Glomerular endothelial cell (primary cell): ENCODE measurements around the gene FCAMR. TPM values are rescaled to one million over a fixed set of nuclear protein-coding genes. Genes with fewer than 3 reads are reported as not detected.

ENCODE experiments used
- DNase-seq: peaks from one replicate; pipeline ENCODE4 v3.0.0-alpha.2; 2011; ENCODE audit warnings: low read depth, low spot score; ENCODE audit errors: extremely low read depth
- total RNA-seq: library from RNA; depleted of rRNA; stranded (reverse); fragments of >200 nt; gene quantifications from 2 replicates; pipeline ENCODE4 v1.2.3, GENCODE V29; 2015

Gene FCAMR
- total RNA-seq, 1 donor from 2014 or later, result not detected

DNA sequence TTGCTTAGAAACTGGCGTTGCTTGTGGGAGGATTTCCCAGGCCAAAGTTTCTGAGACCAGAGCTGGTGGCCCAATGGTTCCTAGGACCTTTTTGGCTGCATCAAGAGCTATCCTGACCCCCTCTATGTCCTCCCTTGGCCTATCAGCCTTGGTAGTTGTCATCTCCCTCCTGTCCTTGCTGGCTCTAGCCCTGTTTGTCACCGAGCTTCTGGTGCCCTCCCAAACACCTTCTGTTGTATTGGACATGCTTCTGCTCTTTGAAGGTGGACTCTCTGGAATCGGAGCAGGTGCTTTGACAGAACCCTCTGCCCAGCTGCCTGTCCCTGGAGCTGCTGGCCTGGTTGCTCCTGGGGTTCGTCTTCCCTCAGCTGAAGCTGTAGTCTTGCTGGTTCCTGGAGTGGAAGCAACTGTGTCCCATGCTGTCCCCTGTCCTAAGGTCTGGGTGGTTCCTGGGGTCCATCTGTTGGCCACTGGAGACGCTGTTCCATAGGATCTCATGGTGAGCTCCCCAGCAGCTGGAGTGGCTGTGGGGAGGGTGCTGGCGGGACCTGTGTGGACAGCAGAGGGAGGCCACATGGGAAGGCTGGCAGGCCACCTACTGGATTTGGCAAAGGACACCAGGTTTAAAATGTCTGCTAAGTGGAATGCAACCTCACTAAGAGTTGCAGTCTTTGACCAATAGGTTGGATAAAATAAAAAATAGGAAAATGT, 9.4 kb downstream of the FCAMR start:
- DNase-seq, result no peak

DNA sequence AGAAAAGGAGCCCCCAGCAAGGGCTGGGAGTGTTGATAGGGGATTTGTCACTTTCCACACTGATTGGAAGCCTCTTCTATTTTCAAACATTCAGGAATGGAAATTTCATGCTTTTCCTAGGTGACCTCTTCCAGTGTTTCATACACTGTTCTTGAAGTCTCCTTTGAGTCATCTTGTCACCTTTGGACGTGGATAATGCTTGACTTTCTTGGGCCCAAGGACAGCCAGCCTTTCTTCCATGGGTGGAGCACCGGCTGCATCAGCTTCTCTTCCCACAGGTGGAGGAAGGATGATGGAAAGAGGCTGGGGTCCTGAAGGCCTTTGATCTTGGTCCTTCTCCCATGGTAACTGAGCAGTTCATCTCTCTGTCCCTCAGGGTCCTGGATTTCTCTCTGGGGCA, 12.1 kb downstream of the FCAMR start:
- no peak for DNase-seq

DNA sequence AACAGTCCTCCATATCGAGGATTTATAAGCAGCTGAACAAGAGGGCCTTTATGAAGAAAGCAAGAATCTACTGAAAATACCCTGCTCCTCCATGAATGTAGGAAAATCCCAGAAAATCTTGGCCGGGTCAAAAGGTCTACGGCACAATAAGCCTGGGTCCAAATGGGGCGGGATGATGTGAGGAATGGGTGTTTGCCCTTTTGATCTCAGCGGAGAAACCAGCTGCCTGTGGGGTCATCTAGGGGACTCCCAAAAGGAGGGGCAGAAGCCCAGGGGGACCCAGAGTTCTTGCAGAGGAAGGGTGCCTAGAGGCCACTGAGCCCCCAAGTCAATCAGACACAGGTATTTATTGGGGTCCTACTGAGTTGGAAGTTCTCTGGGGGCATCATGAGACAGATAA, 12.6 kb downstream of the FCAMR start:
- no peak for DNase-seq

DNA sequence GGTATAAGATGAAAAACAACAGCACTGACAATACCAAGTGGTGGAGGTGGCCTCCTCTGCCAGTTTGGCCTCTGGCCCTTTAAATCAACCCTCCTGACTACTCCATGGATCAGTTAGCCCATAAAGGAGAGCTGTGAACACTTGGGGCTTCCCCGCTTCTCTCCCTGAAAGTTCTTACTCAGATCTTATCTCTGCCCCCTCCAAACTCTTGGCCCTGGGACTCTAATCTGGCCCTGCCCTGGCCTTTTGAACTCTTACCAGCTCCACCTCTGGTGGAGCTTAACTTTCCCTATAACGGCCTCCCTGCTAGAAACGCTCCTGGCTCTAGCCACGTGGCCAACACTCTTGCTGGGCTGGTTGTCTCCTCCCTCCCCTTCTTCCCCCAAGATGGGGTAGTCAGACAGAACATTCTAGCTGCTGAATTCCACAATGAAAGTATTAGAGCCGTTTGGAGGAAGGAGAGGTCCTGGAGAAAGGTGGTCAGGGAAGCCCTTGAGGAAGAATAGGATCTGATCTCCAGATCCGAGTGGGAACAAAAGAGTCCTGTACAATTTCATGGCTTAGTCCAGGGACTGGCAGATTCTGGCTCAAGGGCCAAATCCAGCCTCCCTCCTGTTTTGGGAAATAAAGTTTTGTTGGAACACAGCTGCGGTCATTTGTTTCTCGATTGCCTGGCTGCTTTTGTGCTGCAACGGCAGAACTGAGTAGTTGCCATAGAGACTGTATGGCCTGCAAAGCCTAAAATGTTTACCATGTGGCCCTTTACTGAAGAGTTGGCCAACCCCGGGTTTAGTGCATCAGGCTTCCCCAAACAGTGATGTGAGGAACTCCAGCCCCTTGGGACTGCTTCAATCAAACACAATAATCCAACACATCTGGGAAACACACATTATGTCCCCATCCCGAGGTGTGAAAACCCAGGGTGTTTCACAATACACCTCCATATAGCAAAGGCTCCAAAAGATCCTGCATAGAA, 14.5 kb downstream of the FCAMR start:
- no peak for DNase-seq

DNA sequence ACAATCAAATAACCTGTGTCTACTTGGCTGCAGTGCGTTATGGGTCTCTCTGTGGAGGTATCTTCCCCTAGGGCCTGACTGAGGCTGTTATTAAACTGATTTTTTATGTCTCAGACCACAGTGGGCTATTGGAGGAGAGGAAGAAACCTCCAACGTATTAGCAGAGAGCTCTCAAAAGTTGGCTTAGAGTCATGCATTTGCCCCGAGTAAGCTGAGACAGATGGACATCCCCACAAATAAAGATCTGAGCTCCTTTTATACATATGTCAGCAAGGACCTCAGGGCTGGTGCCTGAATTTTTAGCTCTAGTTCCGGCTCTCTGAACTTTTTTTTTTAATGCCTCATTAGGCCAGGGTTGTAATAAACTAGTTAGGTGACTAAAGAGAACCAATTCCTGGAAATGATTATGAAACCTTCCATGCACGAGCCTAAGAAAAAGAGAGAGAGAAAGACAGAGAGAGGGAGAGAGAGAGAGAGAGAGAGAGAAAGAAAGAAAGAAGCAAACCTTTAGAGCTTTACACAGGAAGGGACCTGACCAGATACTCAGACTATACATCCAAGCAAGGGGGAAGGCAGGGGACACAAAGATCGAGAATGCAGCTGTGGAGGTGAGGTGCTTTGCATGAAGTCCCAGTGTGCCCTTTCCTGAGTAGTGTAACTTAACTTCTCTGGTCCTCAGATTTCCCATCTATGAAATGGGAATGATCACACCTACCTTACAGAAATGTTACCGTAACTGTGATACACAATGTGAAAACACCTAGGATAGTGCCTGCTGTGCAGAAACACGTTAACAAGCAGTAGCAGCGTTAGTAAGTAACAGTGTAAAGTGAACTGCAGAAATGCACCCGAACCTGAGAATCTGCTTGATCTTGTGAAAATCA, 15.6 kb downstream of the FCAMR start:
- no peak for DNase-seq

DNA sequence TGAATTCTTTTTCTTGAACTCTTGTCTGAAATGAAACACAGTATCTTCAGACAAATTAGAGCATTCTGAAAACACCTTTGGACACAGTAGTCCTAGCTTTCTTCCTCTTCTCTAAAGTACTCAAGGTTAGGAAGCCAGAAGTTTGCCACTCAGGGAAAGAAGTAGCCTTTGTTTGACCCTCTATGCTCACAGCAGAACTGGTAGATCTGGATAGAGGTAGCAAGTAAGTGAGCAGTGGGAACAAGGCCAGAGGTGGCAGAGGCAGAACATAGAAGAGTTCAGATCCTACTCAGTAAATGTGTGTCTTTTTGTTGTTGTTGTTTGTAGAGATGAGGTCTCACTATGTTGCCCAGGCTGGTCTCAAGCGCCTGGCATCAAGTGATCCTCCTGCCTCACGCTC, 16.6 kb downstream of the FCAMR start:
- no peak for DNase-seq

DNA sequence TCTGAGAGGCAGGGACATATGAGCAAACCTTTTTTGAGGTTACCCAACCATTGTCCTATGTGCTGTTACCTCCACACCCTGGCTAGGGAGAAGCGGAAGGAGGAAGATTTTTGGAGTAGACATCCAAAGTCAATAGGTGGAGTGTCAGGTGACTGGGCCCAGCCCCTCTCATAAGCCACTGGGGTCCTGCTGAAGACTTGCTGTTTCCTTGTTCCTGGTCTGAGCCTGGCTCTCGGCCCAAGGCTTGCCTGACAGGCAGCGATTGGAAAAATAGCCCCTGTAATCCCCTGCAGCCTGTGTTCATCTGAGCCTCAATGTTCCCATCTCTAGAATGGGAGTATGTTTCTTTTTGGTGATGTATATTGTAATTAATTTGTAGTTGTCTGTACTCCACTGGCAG, 17.1 kb downstream of the FCAMR start:
- no peak for DNase-seq

DNA sequence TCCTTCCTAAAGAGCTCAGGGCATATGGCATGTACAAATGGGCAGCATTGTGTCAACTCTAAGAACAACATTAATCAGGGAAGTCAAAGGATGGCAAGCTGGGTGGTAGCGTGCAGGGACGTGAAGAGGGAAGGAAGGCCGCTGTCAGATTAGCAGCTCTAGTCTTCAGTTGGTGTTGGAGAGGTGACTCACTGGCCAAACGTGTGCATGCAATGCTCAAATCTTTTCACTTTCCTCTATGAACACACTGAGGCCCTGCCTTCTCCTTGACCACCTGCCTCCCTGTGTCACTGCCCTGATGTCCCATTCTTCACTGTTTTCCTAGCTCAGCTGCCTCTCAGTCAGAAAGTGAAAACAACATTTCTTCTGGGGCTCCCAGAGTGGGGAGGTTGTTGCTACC, 18.1 kb downstream of the FCAMR start:
- DNase-seq, result no peak

DNA sequence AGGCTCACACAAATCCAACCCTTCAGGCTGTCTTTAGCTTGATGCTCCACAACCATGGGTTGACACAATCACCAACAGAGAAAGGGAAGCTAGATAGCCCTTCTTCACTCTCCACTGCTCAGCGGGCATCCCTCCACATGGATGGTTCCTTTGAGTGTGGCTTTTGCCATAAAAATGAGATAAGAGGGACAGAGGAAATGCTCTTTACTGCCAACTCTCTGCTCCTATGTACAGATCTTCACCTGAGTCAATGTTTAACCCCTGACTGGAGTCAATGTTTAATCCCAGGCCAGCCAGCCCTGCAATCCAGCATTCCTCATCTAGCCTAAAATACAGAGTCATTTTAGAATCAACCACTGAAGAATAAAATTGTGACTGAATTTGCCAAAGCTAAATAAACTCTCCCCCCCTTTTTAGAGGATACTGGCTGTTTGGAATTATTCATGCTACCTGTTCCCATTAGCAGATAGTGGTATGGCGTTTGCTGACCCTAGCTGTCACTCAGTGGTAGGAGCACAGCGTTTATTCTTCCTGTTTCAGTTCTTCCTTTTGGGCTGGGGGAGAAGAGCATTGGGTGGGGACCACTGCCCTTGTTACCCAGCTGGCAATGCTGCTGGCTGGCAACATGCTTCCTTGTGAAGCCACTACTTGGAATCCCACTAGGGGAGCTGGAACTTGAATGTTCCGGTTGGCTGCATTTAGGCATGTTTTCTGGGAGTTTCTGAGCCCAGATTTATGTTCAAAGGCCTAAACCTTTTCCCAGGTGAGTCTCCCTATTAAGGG, 18.8 kb downstream of the FCAMR start:
- no peak for DNase-seq

DNA sequence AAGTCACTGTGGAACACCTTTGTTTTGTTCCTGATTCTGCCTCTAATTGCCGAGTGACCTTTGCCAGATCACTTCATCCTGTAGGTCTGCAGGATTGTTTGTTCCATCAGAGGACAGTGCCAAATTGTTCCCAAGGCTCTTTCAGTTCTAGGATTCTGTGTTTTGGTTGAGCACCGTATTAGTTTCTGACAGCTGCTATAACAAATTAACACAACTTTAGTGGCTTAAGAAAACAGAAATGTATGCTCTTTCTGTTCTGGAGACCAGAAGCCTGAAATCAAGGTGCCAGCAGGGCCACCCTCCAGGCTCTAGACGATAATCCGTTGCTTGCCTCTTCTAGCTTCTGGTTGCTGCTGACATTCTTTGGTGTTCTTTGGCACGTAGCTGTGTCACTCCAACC, 20.6 kb downstream of the FCAMR start:
- no peak for DNase-seq

DNA sequence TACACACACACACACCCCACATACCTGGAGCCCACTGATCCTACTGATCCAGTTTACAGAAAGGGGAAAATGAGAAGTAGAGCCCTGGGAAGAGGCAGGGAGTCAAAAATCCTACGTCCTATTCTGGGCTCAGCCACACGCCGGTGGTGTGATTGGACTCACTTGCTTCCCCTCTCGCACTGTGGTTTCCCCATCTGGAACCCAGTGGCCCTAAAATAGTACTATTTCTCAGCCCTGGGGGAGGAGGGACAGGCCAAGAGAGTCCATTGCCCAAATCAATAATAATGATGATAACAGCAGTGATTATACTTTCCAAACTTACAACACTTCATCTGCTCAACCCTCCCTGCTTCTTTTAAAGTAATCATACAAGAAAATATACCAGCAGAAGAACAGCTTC, 21.1 kb downstream of the FCAMR start:
- no peak for DNase-seq

DNA sequence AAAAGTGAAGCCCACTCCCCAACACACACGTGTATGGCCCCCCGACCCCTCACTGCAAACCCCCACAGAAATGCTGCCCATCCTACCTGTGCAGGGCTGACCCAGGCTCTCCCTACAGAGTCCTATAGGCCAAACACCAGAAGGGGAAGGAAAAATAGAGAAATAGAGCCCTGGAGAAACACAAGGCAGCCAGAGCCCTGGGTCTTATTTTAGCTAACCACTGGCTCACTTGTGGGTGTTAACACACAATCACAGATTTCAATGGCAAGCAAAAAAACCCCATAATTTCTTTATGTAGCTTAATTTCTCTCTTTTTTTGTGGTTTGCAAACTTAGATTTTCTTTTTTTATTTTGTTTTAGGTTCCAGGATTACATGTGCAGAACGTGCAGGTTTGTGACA, 23.0 kb downstream of the FCAMR start:
- DNase-seq, result no peak

DNA sequence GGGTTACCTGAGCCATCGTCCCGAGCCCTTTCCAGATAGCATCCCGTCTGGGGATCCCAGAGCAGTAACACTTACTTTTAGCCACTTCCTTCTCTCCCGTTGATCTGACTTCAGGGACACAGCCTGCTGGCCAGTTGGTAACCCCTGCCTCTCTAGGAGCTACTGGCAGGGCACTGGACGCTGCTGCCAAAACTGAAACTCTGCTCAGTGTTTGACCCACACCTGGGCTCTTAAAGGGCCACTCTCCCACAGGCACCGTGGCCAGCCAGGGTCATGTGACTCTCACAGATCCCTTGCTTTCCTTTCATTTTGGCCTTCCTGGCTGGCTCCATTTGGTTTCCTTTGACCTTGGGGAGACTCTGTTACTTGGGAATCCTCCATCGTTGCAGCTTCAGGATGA, 24.0 kb downstream of the FCAMR start, which contains the start of gene PIGR:
TSS of gene PIGR (minus strand) at position 206 of the 400 bp plus-strand sequence. CDS start 5,935 bp downstream, outside the sequence.
- DNase-seq, result no peak

DNA sequence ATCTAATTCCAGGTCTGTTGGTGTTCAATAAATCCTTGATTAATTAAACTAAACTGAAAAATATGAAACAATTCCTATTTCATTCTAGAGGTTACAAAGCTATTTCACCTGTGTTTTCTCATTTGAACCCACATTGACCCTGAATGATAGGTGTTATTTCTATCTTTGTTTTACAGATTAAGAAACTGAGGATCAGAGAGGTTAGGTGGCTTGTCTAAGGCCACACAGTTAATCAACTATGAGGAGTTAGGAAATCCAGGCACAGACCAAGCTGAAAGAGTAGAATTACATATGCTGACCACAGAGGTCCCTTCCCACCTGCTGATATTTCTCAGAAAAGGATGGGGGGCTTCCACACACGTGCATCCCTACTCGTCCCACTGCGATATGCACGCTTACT, 24.5 kb downstream of the FCAMR start:
- no peak for DNase-seq

DNA sequence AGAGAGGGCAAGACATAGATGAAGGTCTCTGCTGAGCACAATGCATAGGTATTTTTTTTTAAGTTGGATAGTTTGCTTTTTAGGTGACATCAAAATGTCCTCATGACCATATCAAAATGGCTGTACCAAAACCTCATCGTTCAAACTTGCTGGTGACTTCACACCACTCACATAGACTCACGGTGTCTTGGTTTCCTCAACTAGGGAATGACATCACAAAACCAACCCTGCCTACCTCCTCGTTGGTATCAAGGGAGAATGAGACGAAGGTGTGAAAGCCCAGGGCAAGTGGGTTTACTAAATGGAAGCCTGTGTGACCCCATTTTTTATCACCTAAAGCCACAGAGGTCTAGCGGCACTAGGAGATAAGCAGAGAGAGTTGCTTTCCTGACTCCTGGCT, 25.6 kb downstream of the FCAMR start:
- DNase-seq, result no peak

DNA sequence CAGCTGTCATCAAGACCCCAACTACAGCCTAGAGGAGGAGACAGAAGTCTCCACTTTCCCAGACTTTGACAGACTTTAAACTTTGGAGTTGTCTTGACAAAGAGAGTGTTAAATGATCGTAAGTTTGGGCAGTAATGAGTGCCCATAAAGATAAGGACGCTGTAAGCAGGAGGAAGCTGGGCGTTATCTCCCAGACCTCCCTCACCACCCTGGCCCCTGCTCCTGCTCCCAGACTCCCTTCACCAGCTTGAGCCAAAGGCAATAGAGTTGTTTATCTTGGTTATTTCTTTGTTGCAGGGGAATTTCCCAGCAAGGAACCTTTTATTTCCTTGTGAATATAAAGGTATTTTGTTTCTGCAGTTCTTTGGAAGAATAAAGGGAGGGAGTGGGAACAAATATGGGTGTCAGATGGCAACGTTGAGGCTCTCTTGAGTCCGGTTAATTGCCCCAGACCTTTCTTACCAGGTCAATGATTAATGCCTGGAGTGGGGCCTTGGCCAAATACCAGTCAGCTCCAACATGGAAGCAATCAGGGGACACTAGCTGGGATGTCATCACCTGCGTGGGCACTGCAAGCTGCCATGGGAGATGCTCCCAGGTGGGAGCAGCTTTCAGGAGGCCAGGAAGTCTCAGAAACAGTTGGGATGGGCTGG, 28.4 kb downstream of the FCAMR start:
- no peak for DNase-seq

DNA sequence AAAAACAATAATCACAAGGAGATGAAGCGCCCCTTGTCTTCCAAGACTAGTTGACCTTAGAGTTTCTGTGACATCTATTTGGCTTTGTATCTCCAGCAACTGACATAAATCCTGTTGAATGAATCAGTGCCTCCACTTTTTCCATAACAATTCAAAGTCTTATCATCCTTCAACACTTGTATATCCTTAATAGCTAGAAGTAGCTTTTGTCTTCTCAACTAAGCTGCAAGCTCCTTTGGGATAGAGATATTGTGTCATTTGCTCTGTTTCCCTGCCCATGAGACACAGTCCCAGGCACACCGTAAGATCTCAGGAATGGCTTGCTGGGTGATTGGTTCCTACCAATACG, 29.7 kb downstream of the FCAMR start:
- DNase-seq, result no peak

DNA sequence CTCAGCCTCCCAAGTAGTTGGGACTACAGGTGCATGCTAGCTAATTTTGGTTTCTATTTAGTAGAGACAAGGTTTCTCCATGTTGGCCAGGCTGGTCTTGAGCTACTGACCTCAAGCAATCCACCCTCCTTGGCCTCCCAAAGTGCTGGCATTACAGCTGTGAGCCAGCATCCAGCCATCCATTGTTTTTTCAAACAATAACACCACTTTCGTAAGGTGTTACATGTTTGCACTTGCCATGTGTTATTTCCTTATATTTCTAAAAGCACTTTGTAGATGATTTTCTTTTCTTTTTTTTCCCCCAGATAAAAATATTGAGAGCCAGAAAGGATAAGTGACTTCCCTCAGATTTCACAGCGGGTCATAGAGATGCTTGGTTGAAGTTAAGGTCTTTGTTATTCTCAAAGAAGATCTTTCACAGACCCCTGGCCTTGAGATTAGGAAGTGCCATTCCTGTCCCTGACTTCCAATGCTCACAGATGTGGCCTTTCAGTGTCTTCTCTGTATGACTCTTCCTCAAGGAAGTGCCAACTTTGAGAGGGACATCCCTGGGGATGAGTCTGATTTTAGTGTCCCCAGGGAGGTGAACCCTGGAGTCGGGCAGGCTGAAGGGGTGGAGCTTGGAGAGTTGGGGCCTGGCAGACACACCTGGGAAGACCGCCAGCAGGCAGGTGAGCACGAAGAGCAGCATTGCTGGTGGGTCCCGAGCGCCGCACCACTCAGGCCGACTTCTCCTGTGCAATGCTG, 30.2 kb downstream of the FCAMR start:
- no peak for DNase-seq

DNA sequence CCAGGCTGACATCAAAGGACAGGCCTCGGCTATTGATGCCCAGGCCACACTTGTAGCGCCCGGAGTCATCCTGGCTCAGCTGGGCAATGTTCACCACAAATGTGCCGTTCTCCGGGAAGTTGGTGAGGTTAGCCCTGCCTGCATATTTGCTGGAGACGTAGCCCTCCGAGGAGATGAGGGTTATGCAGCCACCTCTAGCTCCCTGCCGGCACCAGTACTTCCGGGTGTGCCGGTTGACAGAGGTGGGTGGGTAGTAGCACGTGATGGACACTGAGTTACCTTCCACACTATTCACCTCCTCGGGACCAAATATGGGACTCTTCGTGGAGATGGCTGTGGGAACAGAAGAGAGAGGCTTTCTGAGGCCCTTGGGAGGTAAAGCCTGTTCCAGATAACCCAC, 31.1 kb downstream of the FCAMR start:
- DNase-seq, result no peak
